GM23338 (cell line): Measurements from ENCODE around the gene THADA. TPM values are rescaled to one million over a fixed set of nuclear protein-coding genes. Genes with fewer than 3 reads are reported as not detected.

Experiments used
- ATAC-seq: fragments of 200-7000 bp; cut with Tn5 transposase; 3 replicates; pipeline ENCODE4 v1.9.1; 2020
- DNase-seq: peaks from one replicate; pipeline ENCODE4 v3.0.0-alpha.2; 2015; ENCODE audit warnings: low spot score
- H2AFZ ChIP-seq: fragments of 200-600 bp; sonication (generic); 2 replicates; pipeline ENCODE4 v1.8.0; 2016; ENCODE audit warnings: antibody characterized with exemption, mild to moderate bottlenecking, moderate library complexity
- H3F3A ChIP-seq: fragments of 200-600 bp; sonication (generic); replicated peaks from 2 replicates; pipeline ENCODE4 v1.8.0; 2017; ENCODE audit warnings: antibody characterized with exemption, mixed run types, low read depth
- H3K27ac ChIP-seq: fragments of 200-600 bp; sonication (generic); 2 replicates; pipeline ENCODE4 v1.6.1; 2016; ENCODE audit warnings: low read depth
- H3K27me3 ChIP-seq: fragments of 200-600 bp; sonication (generic); 2 replicates; pipeline ENCODE4 v1.8.0; 2016; ENCODE audit warnings: mild to moderate bottlenecking, mixed run types, moderate library complexity; ENCODE audit not compliant: insufficient read depth
- H3K36me3 ChIP-seq: fragments of 200-600 bp; sonication (generic); 2 replicates; pipeline ENCODE4 v1.8.0; 2016; ENCODE audit warnings: mild to moderate bottlenecking; ENCODE audit not compliant: insufficient read depth
- H3K4me1 ChIP-seq: fragments of 200-600 bp; sonication (generic); 2 replicates; pipeline ENCODE4 v1.8.0; 2016; ENCODE audit warnings: mild to moderate bottlenecking, moderate library complexity; ENCODE audit not compliant: insufficient read depth
- H3K4me2 ChIP-seq: fragments of 200-600 bp; sonication (generic); 2 replicates; pipeline ENCODE4 v1.7.1; 2017; ENCODE audit warnings: mixed run types
- H3K4me3 ChIP-seq: fragments of 200-600 bp; sonication (generic); 2 replicates; pipeline ENCODE4 v1.6.1; 2016; ENCODE audit warnings: mixed run types
- H3K79me2 ChIP-seq: fragments of 200-600 bp; sonication (generic); replicated peaks from 2 replicates; pipeline ENCODE4 v1.8.0; 2017; ENCODE audit warnings: mild to moderate bottlenecking; ENCODE audit not compliant: insufficient read depth
- H3K9me2 ChIP-seq: fragments of 200-600 bp; sonication (generic); 2 replicates; pipeline ENCODE4 v1.8.0; 2017; ENCODE audit not compliant: insufficient read depth
- H4K20me1 ChIP-seq: fragments of 200-600 bp; sonication (generic); replicated peaks from 2 replicates; pipeline ENCODE4 v1.8.0; 2017; ENCODE audit warnings: mild to moderate bottlenecking; ENCODE audit not compliant: insufficient read depth
- H3K27ac Mint-ChIP-seq: 2 replicates; pipeline ENCODE4 v1.8.0; 2020; ENCODE audit warnings: inconsistent platforms, mild to moderate bottlenecking, moderate library complexity, mixed read lengths
- H3K27me3 Mint-ChIP-seq: 3 replicates; pipeline ENCODE4 v1.8.0; 2022; ENCODE audit warnings: low read depth, mild to moderate bottlenecking, moderate library complexity, mixed read lengths, inconsistent platforms; ENCODE audit not compliant: insufficient read depth, poor library complexity
- H3K36me3 Mint-ChIP-seq: 3 replicates; pipeline ENCODE4 v1.8.0; 2021; ENCODE audit warnings: low read depth, mild to moderate bottlenecking, inconsistent platforms, moderate library complexity, mixed read lengths
- H3K4me1 Mint-ChIP-seq: 3 replicates; pipeline ENCODE4 v1.8.0; 2020; ENCODE audit warnings: mild to moderate bottlenecking, inconsistent platforms, mixed read lengths
- H3K4me3 Mint-ChIP-seq: 3 replicates; pipeline ENCODE4 v1.8.0; 2021; ENCODE audit warnings: moderate library complexity, mild to moderate bottlenecking, inconsistent platforms, mixed read lengths
- H3K9me3 Mint-ChIP-seq: 3 replicates; pipeline ENCODE4 v1.8.0; 2020; ENCODE audit warnings: moderate library complexity, mild to moderate bottlenecking, inconsistent platforms, mixed read lengths
- CREB1 ChIP-seq: fragments of 250-450 bp; sonication (Bioruptor Pico); IDR thresholded peaks from 2 replicates; pipeline ENCODE4 v1.5.0; 2020; ENCODE audit warnings: low read depth, mild to moderate bottlenecking, moderate library complexity
- ETS1 ChIP-seq: IDR thresholded peaks from 2 replicates; pipeline ENCODE4 v1.6.1; 2016; ENCODE audit warnings: antibody characterized with exemption
- EZH2 ChIP-seq: fragments of 200-600 bp; sonication (generic); IDR thresholded peaks from one replicate; pipeline ENCODE4 v1.8.0; 2017; ENCODE audit warnings: antibody characterized with exemption, mild to moderate bottlenecking, low read depth; ENCODE audit not compliant: unreplicated experiment
- EZH2phosphoT487 ChIP-seq: fragments of 200-600 bp; sonication (generic); IDR thresholded peaks from one replicate; pipeline ENCODE4 v1.8.1; 2018; ENCODE audit warnings: antibody characterized with exemption; ENCODE audit not compliant: unreplicated experiment
- JUNB ChIP-seq: IDR thresholded peaks from one replicate; pipeline ENCODE4 v1.6.1; 2016; ENCODE audit warnings: antibody characterized with exemption; ENCODE audit not compliant: unreplicated experiment
- NANOG ChIP-seq: IDR thresholded peaks from 2 replicates; pipeline ENCODE4 v1.6.1; 2016; ENCODE audit warnings: antibody characterized with exemption, borderline replicate concordance
- POLR2AphosphoS5 ChIP-seq: IDR thresholded peaks from 2 replicates; pipeline ENCODE4 v1.6.1; 2016; ENCODE audit warnings: antibody characterized with exemption, low read depth
- REST ChIP-seq: IDR thresholded peaks from one replicate; pipeline ENCODE4 v1.6.1; 2018; ENCODE audit warnings: antibody characterized with exemption; ENCODE audit not compliant: unreplicated experiment
- STAT1 ChIP-seq: IDR thresholded peaks from one replicate; pipeline ENCODE4 v1.6.1; 2016; ENCODE audit warnings: antibody characterized with exemption; ENCODE audit not compliant: unreplicated experiment
- ZNF114 ChIP-seq: fragments of 250-450 bp; sonication (Bioruptor Pico); IDR thresholded peaks from 2 replicates; pipeline ENCODE4 v1.5.0; 2020; ENCODE audit warnings: mild to moderate bottlenecking, moderate library complexity
- polyA plus RNA-seq: library from polyadenylated mRNA; unstranded; fragments of >200 nt; fragmentation: Nextera tagmentation; extraction: Ambion mirVana; gene quantifications from 2 replicates; pipeline ENCODE4 v1.2.1, GENCODE V29; 2016
- total RNA-seq: library from RNA; depleted of rRNA; stranded (reverse); fragments of >200 nt; shearing (Covaris generic); gene quantifications from 2 replicates; pipeline ENCODE4 v1.2.3, GENCODE V29; 2014

The THADA gene
- total and polyA plus RNA-seq, 2 experiments from 2014 or later = 17.0 to 30.7 TPM

GRCh38 chr2:43427032-43427424 is 168.8 kb downstream of the THADA start:
- Histone ChIP-seq H3K4me2 (no peak overlapping the region), H3F3A (no peaks in the 10 kb centered on the region), H3K4me1 (no peaks in the 10 kb centered on the region), H3K27me3 (no peaks in the 10 kb centered on the region), H2AFZ (no peak overlapping the region), H3K27ac (no peak overlapping the region), H3K79me2 (no peaks in the 10 kb centered on the region), H4K20me1 (no peaks in the 10 kb centered on the region), H3K9me2 (no peaks in the 10 kb centered on the region), H3K4me3 (no peak overlapping the region), H3K36me3 (no peaks in the 10 kb centered on the region)
- H3K4me3 Mint-ChIP-seq = no peak overlapping the region
- peaks cover 2% of the 10 kb centered on the region; the same call in 1 of the 3 replicates for H3K9me3 Mint-ChIP-seq
- peaks cover 3% of the 10 kb centered on the region; the same call in 1 of the 3 replicates for H3K36me3 Mint-ChIP-seq
- no peak for ATAC-seq
- DNase-seq = no peak
- TF ChIP-seq REST = no peak
- no peak for TF ChIP-seq ETS1
- TF ChIP-seq EZH2phosphoT487 = no peak
- no peak for TF ChIP-seq ZNF114 (CRISPR knock-in tag)
- H3K27ac Mint-ChIP-seq = no peak overlapping the region
- H3K4me1 Mint-ChIP-seq = no peaks in the 10 kb centered on the region
- H3K27me3 Mint-ChIP-seq = no peaks in the 10 kb centered on the region

GRCh38 chr2:43426305-43427031 is 169.4 kb downstream of the THADA start:
- H3K79me2 ChIP-seq = no peaks in the 10 kb centered on the region
- H3K9me2 ChIP-seq = no peaks in the 10 kb centered on the region
- no peaks in the 10 kb centered on the region for H4K20me1 ChIP-seq
- Mint-ChIP-seq H3K4me3 (no peak overlapping the region), H3K27me3 (no peaks in the 10 kb centered on the region), H3K4me1 (no peaks in the 10 kb centered on the region), H3K9me3 (peaks cover 2% of the 10 kb centered on the region; the same call in 1 of the 3 replicates), H3K27ac (peak overlapping the region; percentile 80), H3K36me3 (peaks cover 3% of the 10 kb centered on the region; the same call in 1 of the 3 replicates)
- TF ChIP-seq EZH2phosphoT487 (no peak), NANOG (no peak), ZNF114 (CRISPR knock-in tag) (no peak), STAT1 (no peak), CREB1 (CRISPR knock-in tag) (no peak), JUNB (no peak), POLR2AphosphoS5 (no peak), EZH2 (no peak)
- no peak overlapping the region for H3K4me2 ChIP-seq
- H3K4me3 ChIP-seq = no peak overlapping the region
- H3K4me1 ChIP-seq = no peaks in the 10 kb centered on the region
- no peaks in the 10 kb centered on the region for H3F3A ChIP-seq
- H3K27ac ChIP-seq = 0 out of 2 replicates have a peak overlapping the region, but pooled peaks have one; percentile 47
- no peaks in the 10 kb centered on the region for H3K36me3 ChIP-seq
- ATAC-seq = no peak
- no peak for DNase-seq
- no peaks in the 10 kb centered on the region for H3K27me3 ChIP-seq
- H2AFZ ChIP-seq = no peak overlapping the region
